ENCODE results near the gene EZR.

Gene EZR

DNA sequence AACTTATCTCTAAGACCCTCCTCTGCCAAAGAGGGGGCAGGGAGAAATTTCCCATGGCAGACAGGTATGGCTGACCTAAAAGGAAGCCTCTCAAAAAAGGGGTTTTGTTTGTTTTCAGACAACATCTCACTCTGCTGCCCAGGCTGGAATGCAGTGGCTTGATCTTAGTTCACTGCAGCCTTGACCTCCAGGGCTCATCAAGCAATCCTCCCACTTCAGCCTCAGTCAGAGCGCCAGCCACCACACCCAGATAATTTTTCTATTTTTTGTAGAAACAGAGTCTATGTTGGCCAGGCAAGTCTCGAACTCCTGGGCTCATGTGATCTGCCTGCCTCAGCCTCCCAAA, 3.8 kb downstream of the EZR start:
- H3K79me2 ChIP-seq (ENCODE audit: insufficient read depth, low read length), result peaks cover 77% of the 10 kb centered on the region
- peak overlapping the region; percentile 98 for H3K4me2 ChIP-seq (ENCODE audit: low read length)
- H3F3A ChIP-seq (ENCODE audit: insufficient read depth, low read length), result peaks cover 5% of the 10 kb centered on the region
- H4K20me1 ChIP-seq (ENCODE audit: insufficient read depth, low read length), result no peaks in the 10 kb centered on the region
- H2AFZ ChIP-seq (ENCODE audit: low read length), result no peak overlapping the region
- peak overlapping the region; percentile 90 for H3K9ac ChIP-seq (ENCODE audit: low read length)
- H3K27ac ChIP-seq (ENCODE audit: low read depth, low read length, poor library complexity, severe bottlenecking), result peak overlapping the region; percentile 97
- peaks cover 71% of the 10 kb centered on the region for H3K36me3 ChIP-seq (ENCODE audit: insufficient read depth, low read length)
- TF ChIP-seq, protein P1, sequence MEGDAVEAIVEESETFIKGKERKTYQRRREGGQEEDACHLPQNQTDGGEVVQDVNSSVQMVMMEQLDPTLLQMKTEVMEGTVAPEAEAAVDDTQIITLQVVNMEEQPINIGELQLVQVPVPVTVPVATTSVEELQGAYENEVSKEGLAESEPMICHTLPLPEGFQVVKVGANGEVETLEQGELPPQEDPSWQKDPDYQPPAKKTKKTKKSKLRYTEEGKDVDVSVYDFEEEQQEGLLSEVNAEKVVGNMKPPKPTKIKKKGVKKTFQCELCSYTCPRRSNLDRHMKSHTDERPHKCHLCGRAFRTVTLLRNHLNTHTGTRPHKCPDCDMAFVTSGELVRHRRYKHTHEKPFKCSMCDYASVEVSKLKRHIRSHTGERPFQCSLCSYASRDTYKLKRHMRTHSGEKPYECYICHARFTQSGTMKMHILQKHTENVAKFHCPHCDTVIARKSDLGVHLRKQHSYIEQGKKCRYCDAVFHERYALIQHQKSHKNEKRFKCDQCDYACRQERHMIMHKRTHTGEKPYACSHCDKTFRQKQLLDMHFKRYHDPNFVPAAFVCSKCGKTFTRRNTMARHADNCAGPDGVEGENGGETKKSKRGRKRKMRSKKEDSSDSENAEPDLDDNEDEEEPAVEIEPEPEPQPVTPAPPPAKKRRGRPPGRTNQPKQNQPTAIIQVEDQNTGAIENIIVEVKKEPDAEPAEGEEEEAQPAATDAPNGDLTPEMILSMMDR (IDR thresholded peaks at IDR 0.05; ENCODE audit: low read length), result no peak
- no peak for TF ChIP-seq EZH2 (IDR thresholded peaks at IDR 0.05; ENCODE audit: borderline replicate concordance, low read length)
- no peaks in the 10 kb centered on the region for H3K9me2 ChIP-seq (ENCODE audit: low read depth, low read length)
- no peaks in the 10 kb centered on the region for H3K27me3 ChIP-seq (ENCODE audit: insufficient read depth, low read length)
- peak overlapping the region; percentile 81 for H3K4me3 ChIP-seq (ENCODE audit: low read depth, low read length, poor library complexity, severe bottlenecking)
- no peaks in the 10 kb centered on the region for H3K9me3 ChIP-seq (ENCODE audit: low read length)
- H3K4me1 ChIP-seq (ENCODE audit: insufficient read depth, low read length, severe bottlenecking), result peaks cover 72% of the 10 kb centered on the region

DNA sequence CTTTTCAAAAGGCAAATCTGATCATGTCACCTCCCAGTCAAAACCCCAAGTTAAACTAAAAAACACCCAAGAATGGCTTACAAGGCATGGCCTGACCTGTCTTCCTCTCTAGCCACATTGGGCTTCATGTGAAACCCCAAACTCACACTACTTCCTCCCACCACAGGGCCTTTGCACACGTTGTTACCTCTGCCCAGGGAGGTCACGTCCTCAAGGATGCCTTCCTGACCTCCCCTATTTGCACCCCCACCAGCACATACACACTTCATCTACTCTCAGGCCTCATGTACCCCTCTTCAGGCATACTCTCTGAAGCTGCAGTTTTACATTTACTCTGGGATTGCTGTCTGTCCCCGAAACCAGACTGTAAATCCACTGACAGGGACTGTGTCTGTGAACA, 6.1 kb downstream of the EZR start:
- no peaks in the 10 kb centered on the region for H4K20me1 ChIP-seq (ENCODE audit: insufficient read depth, low read length)
- TF ChIP-seq, protein P1 (IDR thresholded peaks at IDR 0.05; ENCODE audit: low read length), result no peak
- TF ChIP-seq EZH2 (IDR thresholded peaks at IDR 0.05; ENCODE audit: borderline replicate concordance, low read length), result no peak
- peak overlapping the region; percentile 90 for H3K9ac ChIP-seq (ENCODE audit: low read length)
- peaks cover 86% of the 10 kb centered on the region for H3K4me1 ChIP-seq (ENCODE audit: insufficient read depth, low read length, severe bottlenecking)
- no peaks in the 10 kb centered on the region for H3K9me3 ChIP-seq (ENCODE audit: low read length)
- H3K27ac ChIP-seq (ENCODE audit: low read depth, low read length, poor library complexity, severe bottlenecking), result peak overlapping the region; percentile 97
- peak overlapping the region; percentile 81 for H3K4me3 ChIP-seq (ENCODE audit: low read depth, low read length, poor library complexity, severe bottlenecking)
- no peak overlapping the region for H2AFZ ChIP-seq (ENCODE audit: low read length)
- H3K36me3 ChIP-seq (ENCODE audit: insufficient read depth, low read length), result peaks cover 85% of the 10 kb centered on the region
- H3K27me3 ChIP-seq (ENCODE audit: insufficient read depth, low read length), result no peaks in the 10 kb centered on the region
- H3K9me2 ChIP-seq (ENCODE audit: low read depth, low read length), result no peaks in the 10 kb centered on the region
- H3F3A ChIP-seq (ENCODE audit: insufficient read depth, low read length), result peaks cover 18% of the 10 kb centered on the region
- peaks cover 87% of the 10 kb centered on the region for H3K79me2 ChIP-seq (ENCODE audit: insufficient read depth, low read length)
- H3K4me2 ChIP-seq (ENCODE audit: low read length), result peak overlapping the region; percentile 98

DNA sequence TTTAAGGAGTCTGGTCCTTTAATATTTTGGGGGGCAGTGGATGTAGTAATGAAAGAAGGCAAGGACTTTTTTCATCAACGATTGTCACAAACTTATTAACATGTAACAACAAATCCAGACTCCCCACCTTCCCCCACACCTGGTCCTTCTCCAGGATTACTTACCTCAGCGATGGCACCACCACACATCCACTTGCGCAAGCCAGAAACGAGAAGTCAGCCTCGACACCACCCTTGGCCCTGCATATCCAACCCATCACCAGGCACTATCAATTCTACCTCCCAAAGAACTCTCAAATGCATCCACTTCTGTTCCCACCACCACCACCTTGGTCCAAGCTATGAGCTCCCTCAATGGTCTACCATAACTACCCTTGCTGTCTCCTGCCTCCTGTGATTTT, 6.6 kb downstream of the EZR start:
- Histone ChIP-seq H3K9ac (ENCODE audit: low read length) (peak overlapping the region; percentile 90), H4K20me1 (ENCODE audit: insufficient read depth, low read length) (no peaks in the 10 kb centered on the region), H3K4me3 (ENCODE audit: low read depth, low read length, poor library complexity, severe bottlenecking) (peak overlapping the region; percentile 81), H3K4me2 (ENCODE audit: low read length) (peak overlapping the region; percentile 98), H3K27me3 (ENCODE audit: insufficient read depth, low read length) (no peaks in the 10 kb centered on the region), H2AFZ (ENCODE audit: low read length) (no peak overlapping the region), H3K9me3 (ENCODE audit: low read length) (no peaks in the 10 kb centered on the region), H3K27ac (ENCODE audit: low read depth, low read length, poor library complexity, severe bottlenecking) (peak overlapping the region; percentile 97), H3K4me1 (ENCODE audit: insufficient read depth, low read length, severe bottlenecking) (peaks cover 90% of the 10 kb centered on the region), H3K9me2 (ENCODE audit: low read depth, low read length) (no peaks in the 10 kb centered on the region), H3K36me3 (ENCODE audit: insufficient read depth, low read length) (peaks cover 85% of the 10 kb centered on the region), H3K79me2 (ENCODE audit: insufficient read depth, low read length) (peaks cover 87% of the 10 kb centered on the region), H3F3A (ENCODE audit: insufficient read depth, low read length) (peaks cover 22% of the 10 kb centered on the region)
- TF ChIP-seq, protein P1 (IDR thresholded peaks at IDR 0.05; ENCODE audit: low read length), result no peak
- TF ChIP-seq EZH2 (IDR thresholded peaks at IDR 0.05; ENCODE audit: borderline replicate concordance, low read length), result no peak
